ENCODE data around the gene PITPNB.
A peak's percentile ranks its signal among the peaks of the same experiment; 100 is the strongest.

Gene PITPNB

GRCh38 chr22:27934069-27934468 is 15.0 kb upstream of the PITPNB start:
- H3K27ac Mint-ChIP-seq, result no peak overlapping the region
- DNase-seq, result no peak
- H3K36me3 Mint-ChIP-seq (ENCODE audit: low read depth), result peaks cover 10% of the 10 kb centered on the region
- no peaks in the 10 kb centered on the region for H3K4me1 Mint-ChIP-seq (ENCODE audit: low read depth)
- no peaks in the 10 kb centered on the region for H3K27me3 Mint-ChIP-seq
- H3K9me3 Mint-ChIP-seq, result no peaks in the 10 kb centered on the region
- H3K4me3 Mint-ChIP-seq, result no peak overlapping the region

- DNase-seq, result no peak
- H3K4me3 Mint-ChIP-seq, result no peak overlapping the region
- no peaks in the 10 kb centered on the region for H3K9me3 Mint-ChIP-seq
- no peaks in the 10 kb centered on the region for H3K4me1 Mint-ChIP-seq (ENCODE audit: low read depth)
- H3K36me3 Mint-ChIP-seq (ENCODE audit: low read depth), result peaks cover 10% of the 10 kb centered on the region
- no peaks in the 10 kb centered on the region for H3K27me3 Mint-ChIP-seq
- H3K27ac Mint-ChIP-seq, result no peak overlapping the region
Measured at GRCh38 chr22:27933186-27933983, 14.3 kb upstream of the PITPNB start.

GRCh38 chr22:27930331-27931060 is 11.4 kb upstream of the PITPNB start:
- no peak overlapping the region for H3K27ac Mint-ChIP-seq
- H3K4me3 Mint-ChIP-seq, result no peak overlapping the region
- H3K27me3 Mint-ChIP-seq, result no peaks in the 10 kb centered on the region
- peaks cover 3% of the 10 kb centered on the region for H3K36me3 Mint-ChIP-seq (ENCODE audit: low read depth)
- H3K9me3 Mint-ChIP-seq, result no peaks in the 10 kb centered on the region
- peaks cover 15% of the 10 kb centered on the region for H3K4me1 Mint-ChIP-seq (ENCODE audit: low read depth)
- no peak for DNase-seq

- no peaks in the 10 kb centered on the region for H3K27me3 Mint-ChIP-seq
- H3K36me3 Mint-ChIP-seq (ENCODE audit: low read depth), result peaks cover 15% of the 10 kb centered on the region
- DNase-seq, result no peak
- no peak overlapping the region for H3K4me3 Mint-ChIP-seq
- H3K9me3 Mint-ChIP-seq, result no peaks in the 10 kb centered on the region
- H3K4me1 Mint-ChIP-seq (ENCODE audit: low read depth), result peaks cover 22% of the 10 kb centered on the region
- H3K27ac Mint-ChIP-seq, result no peak overlapping the region
Measured at GRCh38 chr22:27927608-27928007, 8.6 kb upstream of the PITPNB start.

DNA sequence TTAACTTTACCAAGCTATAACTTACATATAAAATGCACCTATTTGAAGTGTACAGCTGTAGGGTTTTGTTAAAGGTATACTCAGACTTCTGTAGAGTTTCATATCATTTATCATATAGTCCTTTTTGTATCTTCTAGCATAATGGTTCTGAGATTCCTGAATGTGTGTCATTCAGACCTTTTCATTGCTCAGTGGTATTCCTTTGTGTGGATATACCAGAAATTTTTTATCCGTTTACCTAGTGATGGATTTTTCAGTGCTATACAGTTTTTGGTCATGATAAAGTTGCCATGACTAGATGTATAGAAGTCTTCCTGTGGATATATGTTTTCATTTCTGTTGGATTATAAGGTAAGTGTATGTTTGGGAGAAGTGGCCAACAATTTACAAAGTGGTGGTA is 6.3 kb upstream of the PITPNB start:
- Mint-ChIP-seq H3K9me3 (no peaks in the 10 kb centered on the region), H3K4me1 (ENCODE audit: low read depth) (peaks cover 42% of the 10 kb centered on the region), H3K27ac (no peak overlapping the region), H3K27me3 (no peaks in the 10 kb centered on the region), H3K4me3 (no peak overlapping the region), H3K36me3 (ENCODE audit: low read depth) (peaks cover 20% of the 10 kb centered on the region)
- no peak for DNase-seq

GRCh38 chr22:27919942-27920755 is 1.1 kb upstream of the PITPNB start:
- H3K36me3 Mint-ChIP-seq (ENCODE audit: low read depth), result peaks cover 61% of the 10 kb centered on the region
- peak overlapping the region; percentile 98 for H3K4me3 Mint-ChIP-seq
- no peaks in the 10 kb centered on the region for H3K27me3 Mint-ChIP-seq
- no peaks in the 10 kb centered on the region for H3K9me3 Mint-ChIP-seq
- H3K4me1 Mint-ChIP-seq (ENCODE audit: low read depth), result peaks cover 62% of the 10 kb centered on the region
- peak overlapping the region; percentile 100 for H3K27ac Mint-ChIP-seq
- no peak for DNase-seq

DNA sequence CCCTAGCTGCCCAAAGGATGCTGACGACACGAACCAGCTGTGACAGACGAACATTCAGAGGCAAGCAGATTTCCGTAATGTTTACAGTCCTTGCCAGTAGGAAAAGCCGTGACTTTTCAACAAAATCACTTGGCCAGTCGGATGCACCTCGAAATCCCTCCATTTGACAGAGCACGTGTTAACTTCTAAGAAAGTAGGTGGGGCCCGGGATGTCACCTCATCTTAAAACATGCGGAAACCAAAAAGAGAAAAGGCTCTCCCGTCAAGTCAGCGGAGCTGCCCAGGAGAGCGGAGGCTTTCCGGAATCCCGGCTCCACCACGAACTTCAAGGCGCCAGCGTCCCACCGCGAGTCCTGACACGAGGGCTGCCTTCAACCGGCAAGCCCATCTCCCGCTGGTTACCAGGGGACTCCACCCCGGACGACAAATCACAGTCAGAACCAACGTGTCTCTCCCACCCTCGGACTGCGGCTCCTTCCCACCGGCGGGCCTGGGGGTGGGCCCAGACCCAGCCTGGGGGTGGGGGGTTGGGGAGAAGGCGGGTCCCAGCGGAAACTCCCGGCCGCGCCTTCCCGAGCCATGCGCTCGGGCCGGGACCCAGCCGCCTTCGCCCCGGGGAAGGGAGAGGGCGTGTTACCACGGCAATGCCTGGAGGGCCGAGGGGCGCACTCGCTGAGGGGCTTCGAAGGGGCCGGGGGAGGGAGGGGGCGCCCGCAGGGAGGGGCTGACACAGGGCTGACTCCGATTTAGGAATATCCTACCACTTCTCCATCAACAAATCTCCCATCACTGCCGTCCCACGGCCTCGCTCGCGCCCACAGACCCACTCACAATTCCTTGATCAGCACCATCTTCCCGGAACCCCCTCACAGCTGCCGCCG is 475 bp downstream of the PITPNB start:
- H3K27me3 Mint-ChIP-seq, result no peaks in the 10 kb centered on the region
- H3K4me1 Mint-ChIP-seq (ENCODE audit: low read depth), result peaks cover 76% of the 10 kb centered on the region
- H3K4me3 Mint-ChIP-seq, result peak overlapping the region; percentile 98
- H3K36me3 Mint-ChIP-seq (ENCODE audit: low read depth), result peaks cover 66% of the 10 kb centered on the region
- H3K27ac Mint-ChIP-seq, result peak overlapping the region; percentile 100
- no peaks in the 10 kb centered on the region for H3K9me3 Mint-ChIP-seq
- peak; percentile 79 for DNase-seq

- peaks cover 79% of the 10 kb centered on the region for H3K36me3 Mint-ChIP-seq (ENCODE audit: low read depth)
- DNase-seq, result no peak
- peak overlapping the region; percentile 18 for H3K4me3 Mint-ChIP-seq
- H3K9me3 Mint-ChIP-seq, result no peaks in the 10 kb centered on the region
- H3K4me1 Mint-ChIP-seq (ENCODE audit: low read depth), result peaks cover 79% of the 10 kb centered on the region
- H3K27ac Mint-ChIP-seq, result peak overlapping the region; percentile 42
- no peaks in the 10 kb centered on the region for H3K27me3 Mint-ChIP-seq
Measured at GRCh38 chr22:27915986-27916385, 3.1 kb downstream of the PITPNB start.

- Mint-ChIP-seq H3K4me1 (ENCODE audit: low read depth) (peaks cover 72% of the 10 kb centered on the region), H3K27ac (peak overlapping the region; percentile 38), H3K9me3 (no peaks in the 10 kb centered on the region), H3K4me3 (no peak overlapping the region), H3K36me3 (ENCODE audit: low read depth) (peaks cover 93% of the 10 kb centered on the region), H3K27me3 (no peaks in the 10 kb centered on the region)
- no peak for DNase-seq
Measured at GRCh38 chr22:27913162-27913741, 5.8 kb downstream of the PITPNB start.

DNA sequence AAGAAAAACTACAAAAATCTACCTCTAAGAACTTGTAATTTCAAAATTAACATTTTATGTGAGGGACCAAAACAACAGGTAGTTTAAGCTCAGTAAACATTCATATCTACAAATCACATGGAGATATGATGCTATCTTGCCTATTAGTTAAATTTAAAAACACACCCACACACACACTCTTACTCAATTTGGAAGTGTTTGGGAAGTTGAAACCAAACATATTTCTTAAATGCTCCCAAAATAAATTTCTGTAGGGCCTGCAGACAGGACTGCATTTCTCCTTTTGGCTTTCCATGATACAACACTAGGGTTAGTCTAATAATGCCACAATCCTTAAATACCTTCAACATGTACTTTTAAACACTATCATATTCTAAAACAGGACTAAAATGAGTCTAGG is 7.0 kb downstream of the PITPNB start:
- H3K4me3 Mint-ChIP-seq, result no peak overlapping the region
- no peaks in the 10 kb centered on the region for H3K27me3 Mint-ChIP-seq
- no peak overlapping the region for H3K27ac Mint-ChIP-seq
- no peak for DNase-seq
- peaks cover 92% of the 10 kb centered on the region for H3K36me3 Mint-ChIP-seq (ENCODE audit: low read depth)
- H3K9me3 Mint-ChIP-seq, result no peaks in the 10 kb centered on the region
- H3K4me1 Mint-ChIP-seq (ENCODE audit: low read depth), result peaks cover 71% of the 10 kb centered on the region

DNA sequence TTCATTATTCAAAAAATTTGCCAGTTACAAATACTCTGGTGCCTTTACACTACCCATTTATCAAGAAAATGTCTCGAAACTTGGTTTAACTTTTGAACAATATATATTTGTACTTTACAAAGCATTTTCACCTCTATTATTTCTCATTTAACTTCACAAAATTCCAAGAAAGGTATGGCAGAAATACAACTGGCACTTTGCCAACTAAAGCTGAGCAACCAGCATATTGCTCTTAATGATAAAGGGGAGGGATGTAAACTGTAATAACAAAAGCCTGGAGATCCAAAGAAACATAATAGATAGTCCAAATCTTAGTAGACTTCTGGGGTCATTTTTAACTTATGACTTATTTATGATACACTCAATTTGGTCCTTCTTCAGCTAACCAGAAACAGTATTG is 7.7 kb downstream of the PITPNB start:
- H3K4me3 Mint-ChIP-seq, result no peak overlapping the region
- no peaks in the 10 kb centered on the region for H3K9me3 Mint-ChIP-seq
- H3K4me1 Mint-ChIP-seq (ENCODE audit: low read depth), result peaks cover 74% of the 10 kb centered on the region
- H3K27me3 Mint-ChIP-seq, result no peaks in the 10 kb centered on the region
- DNase-seq, result no peak
- peaks cover 96% of the 10 kb centered on the region for H3K36me3 Mint-ChIP-seq (ENCODE audit: low read depth)
- H3K27ac Mint-ChIP-seq, result no peak overlapping the region

DNA sequence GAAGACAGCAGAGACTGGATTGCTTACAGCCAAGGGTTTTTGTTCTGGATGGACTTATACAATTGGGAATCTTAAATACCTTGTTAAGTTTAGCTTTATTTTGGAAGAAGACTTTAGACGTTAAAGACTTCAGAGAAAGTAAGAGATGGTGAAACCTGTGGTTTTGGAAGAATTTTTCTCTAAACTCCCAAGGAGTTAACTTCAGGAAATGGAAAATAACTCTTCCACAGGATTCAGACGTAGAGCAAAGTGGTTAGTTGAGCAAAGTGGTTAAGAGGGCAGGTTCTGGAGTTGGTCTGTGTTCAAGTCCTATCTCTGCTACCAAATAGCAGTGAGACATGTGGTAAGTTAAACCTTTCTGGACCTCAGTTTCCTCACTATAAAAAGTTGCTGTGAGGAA is 12.8 kb downstream of the PITPNB start:
- no peak overlapping the region for H3K4me3 Mint-ChIP-seq
- H3K27ac Mint-ChIP-seq, result peak overlapping the region; percentile 27
- no peak for DNase-seq
- no peaks in the 10 kb centered on the region for H3K9me3 Mint-ChIP-seq
- H3K27me3 Mint-ChIP-seq, result no peaks in the 10 kb centered on the region
- peaks cover 94% of the 10 kb centered on the region for H3K36me3 Mint-ChIP-seq (ENCODE audit: low read depth)
- H3K4me1 Mint-ChIP-seq (ENCODE audit: low read depth), result peaks cover 67% of the 10 kb centered on the region

- no peak overlapping the region for H3K4me3 Mint-ChIP-seq
- H3K4me1 Mint-ChIP-seq (ENCODE audit: low read depth), result peaks cover 69% of the 10 kb centered on the region
- no peak overlapping the region for H3K27ac Mint-ChIP-seq
- no peaks in the 10 kb centered on the region for H3K27me3 Mint-ChIP-seq
- H3K36me3 Mint-ChIP-seq (ENCODE audit: low read depth), result peaks cover 94% of the 10 kb centered on the region
- no peak for DNase-seq
- no peaks in the 10 kb centered on the region for H3K9me3 Mint-ChIP-seq
Measured at GRCh38 chr22:27905653-27906052, 13.4 kb downstream of the PITPNB start.

All from activated T-cell treated with anti-CD3 and anti-CD28 coated beads, Interleukin-2, amount 50 U/mL, for 24 hours (primary cell).